HG02571 (cell line): ENCODE measurements around the gene MAPKAPK5.
"Not testable (repeated sequence)": the region's sequence is repeated elsewhere in the genome, so short reads cannot be mapped to it uniquely, and the experiment has no call there.

Source experiments
- ATAC-seq: cut with Tn5 transposase; IDR thresholded peaks from one replicate; pipeline ENCODE4 v1.9.1; 2021; ENCODE audit warnings: mild to moderate bottlenecking, moderate library complexity; ENCODE audit not compliant: unreplicated experiment

The MAPKAPK5 gene, protein sequence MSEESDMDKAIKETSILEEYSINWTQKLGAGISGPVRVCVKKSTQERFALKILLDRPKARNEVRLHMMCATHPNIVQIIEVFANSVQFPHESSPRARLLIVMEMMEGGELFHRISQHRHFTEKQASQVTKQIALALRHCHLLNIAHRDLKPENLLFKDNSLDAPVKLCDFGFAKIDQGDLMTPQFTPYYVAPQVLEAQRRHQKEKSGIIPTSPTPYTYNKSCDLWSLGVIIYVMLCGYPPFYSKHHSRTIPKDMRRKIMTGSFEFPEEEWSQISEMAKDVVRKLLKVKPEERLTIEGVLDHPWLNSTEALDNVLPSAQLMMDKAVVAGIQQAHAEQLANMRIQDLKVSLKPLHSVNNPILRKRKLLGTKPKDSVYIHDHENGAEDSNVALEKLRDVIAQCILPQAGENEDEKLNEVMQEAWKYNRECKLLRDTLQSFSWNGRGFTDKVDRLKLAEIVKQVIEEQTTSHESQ

DNA sequence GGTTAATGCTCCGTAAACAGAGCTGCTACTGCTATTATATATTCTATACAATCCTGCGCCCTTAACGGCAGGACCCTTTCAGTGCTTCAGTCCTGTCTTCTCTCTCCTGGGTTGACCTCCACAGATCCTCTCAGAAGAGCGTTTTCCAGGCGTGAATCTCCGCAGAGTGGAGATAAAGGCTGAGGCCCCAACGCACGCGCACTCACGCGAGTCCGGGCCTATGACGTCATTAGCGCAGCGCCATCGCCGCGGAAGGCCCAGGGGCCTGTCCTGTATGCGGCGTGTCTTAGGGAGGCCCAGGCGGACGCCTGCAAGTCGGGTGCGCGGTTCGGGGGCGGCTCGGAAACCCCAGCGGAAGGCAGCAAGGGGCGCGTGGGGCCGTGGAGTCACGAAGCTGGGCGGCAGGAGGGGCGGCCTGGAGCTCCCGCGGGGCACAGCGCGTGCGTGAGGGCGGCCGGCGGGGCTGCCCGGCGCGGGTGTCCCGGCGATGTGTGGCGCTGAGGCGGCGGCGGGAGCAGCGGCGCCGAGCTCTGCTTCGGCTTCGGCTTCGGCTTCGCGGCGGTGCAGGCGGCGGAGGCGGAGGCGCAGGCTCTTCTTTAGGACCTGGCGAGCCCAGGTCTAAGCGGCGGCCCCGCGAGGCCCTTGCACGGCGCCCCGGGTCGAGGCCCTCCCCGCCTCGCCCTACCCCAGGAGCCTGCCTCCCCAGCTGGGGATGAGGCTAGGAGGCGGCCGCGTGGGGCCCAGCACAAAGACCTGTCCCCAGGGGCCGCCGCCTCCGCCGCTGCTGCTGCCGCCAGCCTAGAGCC lies at the start of gene MAPKAPK5:
Gene MAPKAPK5 (plus strand): TSS at position 479 of the 806 bp plus-strand sequence. CDS start 506 bp downstream, outside the sequence.
- ATAC-seq, result peak; percentile 76

DNA sequence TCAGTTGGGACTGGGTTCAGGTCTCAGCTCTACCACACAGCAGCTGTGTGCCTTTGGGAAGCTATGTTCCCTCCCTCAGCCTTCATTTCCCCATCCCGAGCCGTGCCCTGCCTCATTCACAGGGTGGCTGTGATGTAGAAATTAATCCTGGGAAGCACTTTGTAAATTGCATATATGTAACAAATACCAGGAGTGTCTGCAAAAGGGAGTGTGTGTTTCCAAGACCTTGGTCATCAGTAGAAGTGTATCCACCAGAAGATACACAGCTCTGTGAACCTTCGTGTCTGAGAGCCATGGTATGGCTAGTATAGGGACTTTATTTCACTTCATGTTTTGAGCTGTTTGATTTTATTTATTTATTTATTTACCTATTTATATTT lies 49.2 kb upstream of the MAPKAPK5 start:
- no peak for ATAC-seq

DNA sequence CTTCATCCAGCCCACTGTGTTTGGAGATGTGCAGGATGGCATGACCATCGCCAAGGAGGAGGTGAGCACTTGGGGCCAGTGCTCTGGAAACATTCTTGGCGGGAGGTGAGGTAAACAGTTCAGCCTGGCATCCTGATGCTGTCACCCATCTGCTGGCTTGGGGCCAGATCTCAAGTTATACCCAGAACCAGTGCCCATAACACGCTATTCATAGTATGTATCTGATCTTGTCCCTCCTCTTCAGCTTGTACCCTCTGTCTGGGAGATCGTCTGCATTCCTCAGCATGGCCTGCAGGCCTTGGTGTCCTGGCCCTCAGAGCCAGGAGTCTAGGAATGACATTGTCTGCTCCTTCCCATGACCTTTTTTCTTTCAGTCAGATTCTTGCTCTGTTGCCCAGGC lies 43.8 kb upstream of the MAPKAPK5 start:
- ATAC-seq, result no peak

DNA sequence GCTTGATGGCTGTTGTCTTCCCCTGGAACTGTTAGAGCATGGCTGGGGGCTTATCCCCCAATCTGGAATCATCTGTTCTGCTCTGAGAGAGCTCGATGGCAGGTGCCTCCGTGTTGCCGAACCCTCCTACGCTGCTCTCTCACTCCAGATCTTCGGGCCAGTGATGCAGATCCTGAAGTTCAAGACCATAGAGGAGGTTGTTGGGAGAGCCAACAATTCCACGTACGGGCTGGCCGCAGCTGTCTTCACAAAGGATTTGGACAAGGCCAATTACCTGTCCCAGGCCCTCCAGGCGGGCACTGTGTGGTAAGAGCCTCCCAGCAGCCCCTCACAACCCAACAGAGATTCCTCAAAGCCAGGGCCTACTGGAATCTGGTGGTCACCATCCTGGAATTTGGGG lies 42.3 kb upstream of the MAPKAPK5 start:
- ATAC-seq, result no peak

DNA sequence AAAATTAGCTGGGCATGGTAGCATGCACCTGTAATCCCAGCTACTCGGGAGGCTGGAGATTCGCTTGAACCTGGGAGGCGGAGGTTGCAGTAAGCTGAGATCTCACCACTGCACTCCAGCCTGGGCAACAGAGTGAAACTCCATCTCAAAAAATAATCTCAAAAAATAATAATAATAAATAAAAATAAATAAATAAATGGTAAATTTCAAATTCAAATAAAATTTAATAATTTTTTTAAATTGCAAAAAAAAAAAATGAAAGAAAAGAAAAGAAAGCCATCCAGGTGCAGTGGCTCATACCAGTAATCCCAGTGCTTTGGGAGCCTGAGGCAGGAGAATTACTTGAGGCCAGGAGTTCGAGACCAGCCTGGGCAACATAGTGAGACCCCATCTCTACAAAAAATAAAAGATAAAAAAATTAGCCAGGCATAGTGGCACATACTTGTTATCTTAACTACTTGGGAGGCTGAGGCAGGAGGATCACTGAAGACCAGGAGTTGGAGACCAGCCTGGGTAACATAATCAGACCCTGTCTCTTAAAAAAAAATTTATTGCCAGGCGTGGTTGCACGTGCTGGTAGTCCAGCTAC lies 38.9 kb upstream of the MAPKAPK5 start:
- no peak for ATAC-seq

DNA sequence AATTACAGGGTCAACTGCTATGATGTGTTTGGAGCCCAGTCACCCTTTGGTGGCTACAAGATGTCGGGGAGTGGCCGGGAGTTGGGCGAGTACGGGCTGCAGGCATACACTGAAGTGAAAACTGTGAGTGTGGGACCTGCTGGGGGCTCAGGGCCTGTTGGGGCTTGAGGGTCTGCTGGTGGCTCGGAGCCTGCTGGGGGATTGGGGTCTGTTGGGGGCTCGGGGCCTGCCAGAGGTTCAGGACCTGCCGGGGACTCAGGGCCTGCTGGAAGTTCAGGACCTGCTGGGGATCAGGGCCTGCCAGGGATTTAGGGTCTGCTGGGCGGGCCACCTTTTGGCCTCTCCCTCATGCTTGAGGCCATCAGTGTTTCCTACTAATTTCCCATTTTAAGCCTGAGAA lies 38.2 kb upstream of the MAPKAPK5 start:
- ATAC-seq, result no peak

DNA sequence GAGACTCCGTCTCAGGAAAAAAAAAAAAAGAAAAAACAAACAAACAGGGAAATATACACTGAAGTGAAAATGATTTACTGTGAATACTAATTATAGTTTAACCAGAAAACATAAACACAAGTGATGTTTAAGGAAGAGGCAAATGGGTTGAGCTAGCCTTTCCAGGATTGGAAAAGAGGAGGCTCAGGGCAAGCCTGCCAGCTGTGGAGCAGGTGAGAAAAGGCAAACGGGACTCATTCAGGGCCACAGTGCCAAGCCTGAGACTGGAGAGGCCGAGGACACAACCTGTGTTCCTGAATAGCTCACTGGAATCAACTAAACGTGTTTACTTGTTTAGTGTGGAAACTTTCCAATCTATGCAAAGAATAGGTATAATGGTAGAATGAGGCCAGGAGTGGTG lies 35.7 kb upstream of the MAPKAPK5 start:
- no peak for ATAC-seq

DNA sequence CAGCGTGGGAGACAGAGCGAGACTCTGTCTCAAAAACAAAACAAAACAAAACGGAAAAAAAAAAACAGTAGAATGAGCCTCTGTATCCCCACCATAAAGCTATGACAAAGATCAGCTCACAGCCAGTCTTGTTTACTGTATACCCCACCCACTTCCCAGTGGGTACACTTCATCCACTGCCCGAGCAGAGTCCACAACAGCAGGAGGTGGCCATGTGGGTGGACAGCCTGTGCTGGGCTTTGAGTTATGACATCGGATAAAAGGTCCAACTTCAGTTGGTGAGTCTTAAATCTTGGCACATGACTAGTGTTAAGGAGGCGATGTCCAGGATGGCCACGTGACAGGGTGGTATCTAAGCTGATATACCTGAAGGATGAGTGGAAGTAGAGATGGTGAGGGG lies 34.8 kb upstream of the MAPKAPK5 start:
- no peak for ATAC-seq

DNA sequence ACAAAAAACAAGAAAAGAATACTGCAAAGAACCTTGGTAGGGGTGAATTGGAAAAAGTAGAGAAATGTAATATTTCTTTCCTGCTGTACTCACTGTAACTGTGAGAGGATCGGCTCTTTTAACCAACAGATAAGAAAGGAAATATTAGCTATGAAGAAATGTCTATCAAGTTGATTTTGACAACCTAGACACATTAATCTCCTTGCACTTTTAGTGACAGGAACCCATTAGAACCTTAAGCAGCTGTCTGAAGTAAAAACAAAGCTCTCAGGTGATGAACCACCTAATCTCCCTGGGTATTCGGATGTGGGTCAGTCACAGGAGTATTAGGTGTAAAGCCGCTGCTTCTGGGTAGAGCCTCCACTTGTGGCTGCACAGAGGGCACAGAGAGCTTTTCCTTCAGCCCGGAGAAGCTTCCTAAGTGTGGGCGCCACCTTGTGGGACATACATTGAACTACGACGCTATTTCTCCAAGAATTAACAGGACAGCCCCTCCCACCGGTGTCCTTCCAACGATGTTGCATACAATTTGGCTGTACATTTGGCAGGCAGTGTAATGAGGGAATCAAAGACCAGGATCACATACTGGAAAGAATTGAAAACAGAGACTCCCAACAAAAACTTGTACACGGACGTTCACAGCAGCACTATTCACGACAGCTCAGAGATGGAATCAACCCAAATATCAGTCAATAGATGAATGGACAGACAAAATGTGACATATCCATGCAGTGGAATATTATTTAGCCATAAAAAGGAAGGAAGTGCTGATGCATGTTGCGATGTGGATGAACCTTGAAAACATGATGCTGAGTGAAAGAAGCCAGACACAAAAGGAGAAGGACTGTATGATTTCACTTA lies 28.9 kb upstream of the MAPKAPK5 start:
- ATAC-seq, result no peak

DNA sequence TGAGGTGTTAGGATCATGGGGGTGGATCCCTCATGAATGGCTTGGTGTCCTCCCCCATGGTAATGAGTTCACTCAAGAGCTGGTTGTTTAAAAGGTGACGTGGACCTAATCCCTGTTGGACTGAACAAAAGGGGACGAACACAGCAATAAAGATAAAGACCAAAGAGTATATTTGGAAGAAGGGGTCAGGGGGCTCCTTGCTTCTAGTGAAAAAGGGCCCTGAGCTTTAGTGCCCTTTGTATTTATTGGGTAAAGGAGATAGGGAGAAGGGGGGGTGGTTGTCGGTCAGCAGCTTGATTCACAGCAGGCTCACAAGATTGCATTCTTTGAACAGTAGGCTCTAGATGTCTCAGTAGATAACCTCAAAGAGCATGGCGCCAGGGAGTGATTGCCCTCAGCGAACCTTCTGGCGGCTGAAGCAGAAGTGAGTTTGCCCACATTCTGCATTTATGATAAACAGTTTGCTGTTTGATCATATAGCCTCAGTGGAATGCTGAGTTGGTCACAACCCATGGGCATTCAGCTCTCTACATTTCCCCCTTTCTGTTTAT lies 25.9 kb upstream of the MAPKAPK5 start:
- no peak for ATAC-seq

DNA sequence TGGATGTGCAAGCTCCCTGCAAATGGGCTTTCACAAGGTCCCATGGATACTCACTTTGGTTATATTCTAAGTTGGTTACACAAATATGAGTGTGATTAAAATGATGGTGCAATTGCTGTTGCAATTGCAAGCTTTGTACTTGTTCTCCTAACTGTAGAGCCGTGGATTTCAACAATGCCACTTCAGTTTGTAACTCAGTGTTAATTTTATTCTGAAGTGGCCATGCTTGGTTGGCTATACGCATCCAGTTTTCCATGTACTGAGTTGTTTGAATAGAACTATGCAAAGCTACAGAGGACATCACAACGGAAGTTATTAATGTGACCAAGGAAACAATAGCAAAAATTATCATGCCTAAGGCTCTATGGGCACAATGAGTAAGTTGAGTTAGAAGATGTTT lies 25.1 kb upstream of the MAPKAPK5 start:
- not testable (repeated sequence) for ATAC-seq

DNA sequence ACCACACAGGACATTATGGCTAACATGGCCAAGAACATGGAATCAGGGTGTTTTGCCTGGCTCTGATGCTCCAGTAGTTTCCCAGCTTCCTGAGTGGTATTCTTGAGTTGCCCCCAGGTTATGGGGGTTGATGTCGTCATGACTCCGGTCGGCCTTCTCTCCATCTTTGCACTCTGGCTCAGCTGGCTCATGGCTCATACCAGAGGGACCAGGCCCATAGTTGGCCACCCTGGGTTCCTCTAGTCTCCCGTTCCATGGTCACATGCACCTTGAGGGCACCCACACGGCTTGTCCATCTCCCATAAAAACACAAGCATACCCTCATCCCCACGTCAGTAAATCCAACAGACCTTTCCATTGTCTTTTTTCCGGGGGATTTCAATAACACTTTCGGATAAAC lies 23.7 kb upstream of the MAPKAPK5 start:
- no peak for ATAC-seq

DNA sequence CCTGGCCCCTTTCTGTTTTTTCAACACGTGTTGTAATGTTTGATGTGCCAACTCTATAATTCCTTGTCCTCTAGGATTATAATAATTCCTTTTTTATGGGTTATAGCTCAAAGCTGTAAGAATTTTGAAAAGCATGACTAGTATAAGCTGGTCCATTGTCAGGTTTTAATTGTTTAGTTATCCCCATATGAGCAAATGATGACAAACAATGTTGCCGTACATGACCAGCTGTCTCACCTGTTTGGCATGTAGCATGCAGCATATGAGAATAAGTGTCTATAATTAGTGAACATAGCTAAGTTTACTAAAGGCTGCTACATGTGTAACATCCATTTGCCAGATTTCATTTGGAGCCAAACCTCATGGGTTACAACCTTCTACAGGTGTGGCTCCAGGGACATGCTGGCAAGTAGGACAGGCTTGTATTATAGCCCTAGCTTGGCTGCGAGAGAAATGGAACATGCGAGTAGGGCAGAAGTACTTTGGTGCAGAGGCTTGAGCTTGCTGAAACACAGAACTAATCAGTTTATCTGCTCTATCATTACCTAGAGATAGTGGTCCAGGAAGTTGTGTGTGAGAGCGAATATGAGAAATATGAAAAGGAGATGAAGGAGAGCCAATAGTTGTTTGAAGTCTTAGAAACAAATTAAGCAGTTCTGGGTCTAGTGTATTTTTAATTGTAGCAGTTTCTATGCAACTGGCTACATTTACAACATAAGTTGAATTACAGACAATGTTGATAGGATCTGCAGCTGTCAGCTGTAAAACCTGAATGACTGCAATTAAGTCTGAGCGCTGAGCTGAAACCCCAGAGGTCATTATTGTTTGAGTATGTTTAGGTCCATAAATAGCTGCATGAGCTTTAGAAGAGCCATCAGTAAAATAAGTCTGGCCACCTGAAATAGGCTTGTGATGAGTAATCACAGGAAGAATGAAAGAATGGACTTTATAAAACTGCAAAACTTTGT lies 22.6 kb upstream of the MAPKAPK5 start:
- no peak for ATAC-seq

DNA sequence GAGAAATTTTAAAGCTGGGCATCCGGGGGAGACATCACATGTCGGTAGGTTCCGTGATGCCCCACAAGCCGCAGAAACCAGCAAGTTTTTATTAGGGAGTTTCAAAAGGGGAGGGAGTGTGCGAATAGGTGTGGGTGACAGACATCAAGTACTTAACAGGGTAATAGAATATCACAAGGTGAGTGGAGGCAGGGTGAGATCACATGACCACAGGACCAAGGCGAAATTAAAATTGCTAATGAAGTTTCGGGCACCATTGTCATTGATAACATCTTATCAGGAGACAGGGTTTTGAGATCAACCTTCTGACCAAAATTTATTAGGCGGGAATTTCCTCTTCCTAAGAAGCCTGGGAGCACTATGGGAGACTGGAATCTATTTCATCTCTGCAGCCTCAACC lies 21.2 kb upstream of the MAPKAPK5 start:
- ATAC-seq, result not testable (repeated sequence)

DNA sequence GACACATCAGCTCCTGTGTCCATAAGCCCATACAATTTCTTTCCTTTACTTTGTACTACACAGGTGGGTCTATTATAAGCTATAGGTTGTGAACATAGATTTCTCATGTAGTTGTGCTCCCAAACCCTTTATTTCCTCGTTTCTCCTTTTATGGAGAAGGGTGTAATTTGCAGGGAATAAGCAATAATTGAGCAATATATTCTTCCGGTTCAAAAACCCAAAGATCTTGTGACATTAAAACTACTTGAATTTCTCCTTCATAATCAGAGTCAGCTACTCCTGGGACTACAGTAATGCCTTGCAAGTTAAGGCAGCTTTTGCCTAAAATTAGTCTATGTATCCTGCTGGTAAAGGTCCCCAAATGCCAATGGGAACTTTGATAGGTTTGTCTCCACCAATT lies 19.1 kb upstream of the MAPKAPK5 start:
- no peak for ATAC-seq

DNA sequence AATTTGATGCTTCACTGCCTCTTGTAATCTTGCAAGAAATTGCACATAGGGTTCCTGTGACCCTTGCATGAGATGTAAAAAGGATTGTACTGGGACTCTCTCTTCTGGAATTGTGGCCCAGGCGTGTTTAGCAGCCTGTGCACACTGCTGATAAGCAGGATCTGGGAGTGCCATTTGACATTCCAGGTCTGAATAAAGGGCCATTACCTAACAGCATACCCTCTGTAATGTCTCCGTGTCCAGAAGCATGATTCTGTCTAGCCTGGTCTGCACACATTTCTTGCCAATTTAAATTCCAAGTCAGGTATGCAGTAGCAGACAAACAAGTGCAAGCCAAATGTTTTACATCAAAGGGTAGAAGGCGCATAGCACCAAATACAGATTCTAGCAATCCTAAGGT lies 18.1 kb upstream of the MAPKAPK5 start:
- no peak for ATAC-seq

DNA sequence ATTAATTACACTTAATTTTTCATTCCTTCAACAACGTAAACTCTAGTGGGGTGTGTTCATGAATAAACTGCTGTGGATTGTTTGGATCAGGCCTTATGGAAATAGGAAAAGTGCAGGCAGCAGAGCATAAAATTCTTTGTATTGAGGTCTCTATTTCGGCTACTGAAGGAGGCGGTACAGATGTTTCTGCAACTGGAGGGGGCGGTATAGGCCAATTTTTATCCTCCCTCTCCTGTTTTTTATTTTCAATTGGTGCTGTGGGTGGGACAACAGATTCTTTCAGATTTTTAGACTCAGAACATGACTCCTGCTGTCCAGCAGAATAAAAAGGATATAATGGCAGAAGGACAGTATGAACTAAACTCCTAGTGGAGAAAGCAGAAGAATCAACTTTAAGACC lies 17.7 kb upstream of the MAPKAPK5 start:
- ATAC-seq, result not testable (repeated sequence)

DNA sequence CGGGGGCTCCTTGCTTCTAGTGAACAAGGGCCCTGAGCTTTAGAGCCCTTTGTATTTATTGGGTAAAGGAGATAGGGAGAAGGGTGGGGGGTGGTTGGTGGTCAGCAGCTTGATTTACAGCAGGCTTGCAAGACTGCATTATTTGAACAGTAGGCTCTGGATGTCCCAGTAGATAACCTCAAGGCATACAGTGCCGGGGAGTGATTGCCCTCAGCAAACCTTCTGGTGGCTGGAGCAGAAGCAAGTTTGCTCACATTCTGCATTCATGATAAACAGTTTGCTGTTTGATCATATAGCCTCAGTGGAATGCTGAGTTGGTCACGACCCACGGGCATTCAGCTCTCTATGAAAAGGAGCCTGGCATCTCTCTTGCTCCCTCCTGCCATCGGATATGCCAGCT lies 16.5 kb upstream of the MAPKAPK5 start:
- ATAC-seq, result no peak

DNA sequence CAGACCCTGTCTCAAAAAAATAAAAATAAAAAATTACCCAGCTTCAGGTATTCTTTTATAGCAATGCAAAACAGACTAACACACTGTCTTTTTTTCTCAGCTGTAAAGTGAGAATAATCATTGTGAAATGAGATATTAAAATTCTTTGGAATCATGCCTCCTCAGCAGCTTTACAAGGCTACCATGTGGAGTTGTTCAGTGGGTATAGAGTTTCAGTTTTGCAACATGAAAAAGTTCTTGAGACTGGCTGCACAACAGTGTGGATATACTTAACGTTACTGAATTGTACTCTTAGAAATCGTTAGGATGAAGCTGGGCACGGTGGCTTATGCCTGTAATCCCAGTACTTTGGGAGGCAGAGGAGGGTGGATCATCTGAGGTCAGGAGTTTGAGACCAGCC lies 15.7 kb upstream of the MAPKAPK5 start:
- ATAC-seq, result no peak
